Stimulated activated CD8-positive, alpha-beta memory T cell treated with anti-CD3 and anti-CD28 coated beads, Interleukin-7, amount 100 ng/mL, for 48 hours (primary cell): ENCODE measurements around the gene GZMH.
"Not testable (repeated sequence)": the region's sequence is repeated elsewhere in the genome, so short reads cannot be mapped to it uniquely, and the experiment has no call there.

Experiments used
- DNase-seq, 2 donors: peaks; one replicate each; pipeline ENCODE4 v3.0.0-alpha.2; 2020; ENCODE audit warnings: low read depth in 1 of 2; ENCODE audit errors: extremely low read depth in 1 of 2

Gene GZMH, protein sequence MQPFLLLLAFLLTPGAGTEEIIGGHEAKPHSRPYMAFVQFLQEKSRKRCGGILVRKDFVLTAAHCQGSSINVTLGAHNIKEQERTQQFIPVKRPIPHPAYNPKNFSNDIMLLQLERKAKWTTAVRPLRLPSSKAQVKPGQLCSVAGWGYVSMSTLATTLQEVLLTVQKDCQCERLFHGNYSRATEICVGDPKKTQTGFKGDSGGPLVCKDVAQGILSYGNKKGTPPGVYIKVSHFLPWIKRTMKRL

GRCh38 chr14:24609655-24610344 is at the start of gene GZMH:
TSS of gene GZMH (minus strand) at chr14:24609685. CDS start at chr14:24609613, 72 bp downstream.
- DNase-seq: no peak

- not testable (repeated sequence) for DNase-seq
Measured at GRCh38 chr14:24648361-24648760, 38.9 kb upstream of the GZMH start.

- no peak for DNase-seq
Measured at GRCh38 chr14:24639905-24640304, 30.4 kb upstream of the GZMH start.

- DNase-seq: no peak
Measured at GRCh38 chr14:24639270-24639669, 29.8 kb upstream of the GZMH start.

GRCh38 chr14:24634158-24634557 is 24.7 kb upstream of the GZMH start, which contains the start of gene GZMB:
TSS of gene GZMB (minus strand) at chr14:24634190. CDS start at chr14:24634160, 30 bp downstream.
- DNase-seq: peak; percentile 79 to 98

GRCh38 chr14:24633353-24633752 is 23.9 kb upstream of the GZMH start:
- no peak for DNase-seq

DNA sequence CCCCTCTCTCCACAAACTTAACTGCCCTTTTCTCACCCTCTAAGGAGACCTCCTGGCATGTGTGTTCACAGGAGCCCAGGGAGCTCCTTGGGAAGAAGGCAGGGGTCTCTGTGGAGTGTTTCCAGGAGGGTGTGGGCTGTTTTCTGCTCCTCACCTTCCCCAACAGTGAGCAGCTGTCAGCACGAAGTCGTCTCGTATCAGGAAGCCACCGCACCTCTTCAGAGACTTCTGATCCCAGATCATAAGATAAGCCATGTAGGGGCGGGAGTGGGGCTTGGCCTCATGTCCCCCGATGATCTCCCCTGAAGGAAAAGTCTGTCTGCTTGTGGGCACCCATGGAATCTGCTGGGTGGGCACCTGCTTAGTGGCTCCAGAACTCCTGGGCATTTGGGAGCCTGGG is 23.3 kb upstream of the GZMH start:
- no peak for DNase-seq

- DNase-seq: no peak
Measured at GRCh38 chr14:24632336-24632735, 22.9 kb upstream of the GZMH start.

DNA sequence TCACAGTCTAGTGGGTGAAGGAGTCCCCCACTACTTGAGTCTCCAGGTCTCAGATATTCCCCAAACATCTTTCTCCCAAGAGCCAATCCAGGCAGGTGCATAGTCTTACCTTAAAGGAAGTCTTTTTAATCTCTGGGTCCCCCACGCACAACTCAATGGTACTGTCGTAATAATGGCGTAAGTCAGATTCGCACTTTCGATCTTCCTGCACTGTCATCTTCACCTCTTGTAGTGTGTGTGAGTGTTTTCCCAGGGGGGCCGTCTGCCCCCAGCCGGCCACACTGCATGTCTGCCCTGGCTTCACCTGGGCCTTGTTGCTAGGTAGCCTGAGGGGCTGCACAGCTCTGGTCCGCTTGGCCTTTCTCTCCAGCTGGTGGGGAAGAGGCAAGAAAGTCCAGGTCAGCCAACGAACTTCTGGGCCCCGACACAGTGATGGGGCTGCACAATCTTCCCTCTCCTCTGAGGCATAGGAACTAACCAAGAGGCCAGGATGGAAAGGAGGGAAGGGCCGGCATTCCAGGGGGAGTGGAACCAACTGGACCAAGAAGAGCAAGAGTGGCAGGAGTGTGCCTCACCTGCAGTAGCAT is 22.4 kb upstream of the GZMH start:
- DNase-seq: no peak

- DNase-seq: no peak
Measured at GRCh38 chr14:24630872-24631477, 21.5 kb upstream of the GZMH start.

- no peak for DNase-seq
Measured at GRCh38 chr14:24630087-24630871, 20.8 kb upstream of the GZMH start.

- DNase-seq: no peak
Measured at GRCh38 chr14:24629521-24629920, 20.0 kb upstream of the GZMH start.

- no peak for DNase-seq
Measured at GRCh38 chr14:24613747-24614146, 4.3 kb upstream of the GZMH start.

GRCh38 chr14:24613241-24613640 is 3.8 kb upstream of the GZMH start:
- no peak for DNase-seq

DNA sequence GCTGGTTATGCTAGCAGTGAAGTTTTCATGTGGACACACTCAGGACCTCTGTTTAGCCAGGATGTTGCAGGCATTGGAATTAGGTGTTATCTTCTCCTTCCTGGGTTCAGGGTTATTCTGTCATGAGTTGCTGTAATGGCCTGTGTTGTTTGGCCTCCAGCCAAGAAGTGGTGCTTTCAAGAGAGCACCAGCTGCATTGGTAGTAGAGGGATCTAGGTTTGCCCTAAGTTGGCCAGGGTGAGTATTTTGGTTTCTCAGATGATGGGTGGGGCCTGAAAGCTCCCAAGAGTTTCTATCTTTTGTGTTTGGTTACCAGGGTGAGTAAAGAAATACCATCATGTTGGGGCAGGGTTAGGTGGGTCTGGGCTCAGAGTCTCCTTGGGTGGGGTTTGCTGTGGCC is 2.7 kb upstream of the GZMH start:
- no peak for DNase-seq

- no peak for DNase-seq
Measured at GRCh38 chr14:24607635-24608514, 1.6 kb downstream of the GZMH start.

- no peak for DNase-seq
Measured at GRCh38 chr14:24607081-24607480, 2.4 kb downstream of the GZMH start.

GRCh38 chr14:24606297-24606696 is 3.2 kb downstream of the GZMH start:
- DNase-seq: no peak

DNA sequence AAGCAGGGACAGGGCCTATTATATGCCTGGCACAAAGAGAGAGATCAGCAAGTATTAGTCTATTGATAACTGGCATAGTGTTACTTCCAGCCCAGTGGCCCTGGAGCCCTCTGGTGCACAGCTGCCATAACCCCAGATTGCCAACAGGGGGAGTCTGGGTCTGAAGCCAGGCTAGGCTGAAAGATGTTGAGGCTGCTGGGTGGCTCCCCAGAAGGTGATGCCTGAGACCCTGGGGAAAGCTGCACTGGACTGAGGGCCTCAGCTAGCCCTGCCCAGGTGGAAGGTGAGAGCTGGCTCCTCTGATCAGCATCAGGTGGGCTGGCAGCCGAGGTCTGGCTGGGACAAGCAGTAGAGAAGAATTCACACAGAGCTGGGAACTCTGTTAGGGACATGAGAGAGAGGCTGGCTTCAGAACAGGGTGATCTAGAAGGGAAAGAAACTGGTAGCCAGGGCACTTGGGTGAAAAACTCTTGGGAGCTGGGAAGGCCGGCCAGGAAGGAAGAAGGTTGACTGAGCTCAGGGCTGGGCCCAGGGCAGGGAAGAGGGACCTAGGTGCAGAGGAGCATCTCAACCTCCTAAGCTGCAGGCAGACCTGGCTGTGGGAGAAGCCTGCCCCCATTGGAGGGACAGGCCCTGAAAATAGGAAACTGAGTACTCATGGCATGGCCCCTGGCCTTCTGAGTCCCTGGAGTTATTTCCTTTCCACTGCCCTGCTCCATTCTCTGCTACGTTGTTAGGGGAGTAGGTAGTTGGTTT is 3.9 kb downstream of the GZMH start:
- DNase-seq: peak; percentile 52 to 66
